ENCODE results near the gene ABCD3. TPM values are rescaled to one million over a fixed set of nuclear protein-coding genes. Genes with fewer than 3 reads are reported as not detected.

Gene ABCD3
- total and polyA plus RNA-seq, 2 of the 4 experiments (the other 2 are of a cell fraction): 13.6 to 32.6 TPM

- H3K18ac ChIP-seq (ENCODE audit: low read depth, low read length): peak overlapping the region; percentile 75
- H3K4me3 ChIP-seq (ENCODE audit: insufficient read depth, low read depth, low read length): peak overlapping the region; percentile 59
- DNase-seq (no peak), ATAC-seq (ENCODE audit: low read depth) (no peak)
- peak overlapping the region; percentile 84 for H2BK120ac ChIP-seq (ENCODE audit: low read depth, low read length)
- H3K27me3 ChIP-seq (ENCODE audit: control insufficient read depth, insufficient read depth, low read length): no peaks in the 10 kb centered on the region
- peak overlapping the region; percentile 77 for H4K91ac ChIP-seq (ENCODE audit: insufficient read depth, low read depth, low read length)
- H3K36me3 ChIP-seq (ENCODE audit: control insufficient read depth, insufficient read depth, low read length): no peaks in the 10 kb centered on the region
- H2BK15ac ChIP-seq (ENCODE audit: low read depth, low read length): peak overlapping the region; percentile 45; the same call in 2 of the 3 replicates
- H3K9me3 ChIP-seq (ENCODE audit: control insufficient read depth, insufficient read depth, low read length): no peaks in the 10 kb centered on the region
- peak overlapping the region; percentile 89 for H2BK5ac ChIP-seq (ENCODE audit: low read depth, low read length, poor library complexity, severe bottlenecking)
- peak overlapping the region; percentile 53 for H2AK9ac ChIP-seq (replicated peaks; ENCODE audit: low read depth, low read length, poor library complexity)
- peak overlapping the region; percentile 90 for H3K23ac ChIP-seq (ENCODE audit: low read depth, low read length)
- TF ChIP-seq SMC3 (IDR thresholded peaks at IDR 0.05; ENCODE audit: low read depth, low read length): no peak
- TF ChIP-seq ELK1 (IDR thresholded peaks at IDR 0.05; ENCODE audit: borderline replicate concordance, low read depth, low read length): no peak
- TF ChIP-seq POLR2A (IDR thresholded peaks at IDR 0.05; ENCODE audit: low read depth, low read length): no peak
- no peak for TF ChIP-seq BHLHE40 (IDR thresholded peaks at IDR 0.05; ENCODE audit: low read depth, low read length)
- TF ChIP-seq CTCF (conservative IDR thresholded peaks at IDR 0.05; ENCODE audit: low read depth, low read length): no peak
- TF ChIP-seq MAZ (IDR thresholded peaks at IDR 0.05; ENCODE audit: borderline replicate concordance, low read depth, low read length): no peak
- TF ChIP-seq MXI1 (IDR thresholded peaks at IDR 0.05; ENCODE audit: borderline replicate concordance, low read depth, low read length): no peak
- no peak for TF ChIP-seq RAD21 (IDR thresholded peaks at IDR 0.05; ENCODE audit: low read length)
- TF ChIP-seq RCOR1 (IDR thresholded peaks at IDR 0.05; ENCODE audit: insufficient replicate concordance, low read length): no peak
- no peak for TF ChIP-seq CHD1 (IDR thresholded peaks at IDR 0.05; ENCODE audit: low read depth, low read length)
- TF ChIP-seq, protein P1, sequence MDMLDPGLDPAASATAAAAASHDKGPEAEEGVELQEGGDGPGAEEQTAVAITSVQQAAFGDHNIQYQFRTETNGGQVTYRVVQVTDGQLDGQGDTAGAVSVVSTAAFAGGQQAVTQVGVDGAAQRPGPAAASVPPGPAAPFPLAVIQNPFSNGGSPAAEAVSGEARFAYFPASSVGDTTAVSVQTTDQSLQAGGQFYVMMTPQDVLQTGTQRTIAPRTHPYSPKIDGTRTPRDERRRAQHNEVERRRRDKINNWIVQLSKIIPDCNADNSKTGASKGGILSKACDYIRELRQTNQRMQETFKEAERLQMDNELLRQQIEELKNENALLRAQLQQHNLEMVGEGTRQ (IDR thresholded peaks at IDR 0.05; ENCODE audit: low read depth, low read length): no peak
- TF ChIP-seq FOS (IDR thresholded peaks at IDR 0.05; ENCODE audit: low read depth, low read length): no peak
- TF ChIP-seq NFE2L2 (IDR thresholded peaks at IDR 0.05; ENCODE audit: low read depth, low read length): no peak
- TF ChIP-seq CEBPB (IDR thresholded peaks at IDR 0.05; ENCODE audit: low read depth, low read length): no peak
- no peak for TF ChIP-seq MAFK (IDR thresholded peaks at IDR 0.05; ENCODE audit: low read depth, low read length)
- peak overlapping the region; percentile 77 for H3K4me2 ChIP-seq (ENCODE audit: low read depth, low read length)
- WGBS, 2 experiments (ENCODE audit: extremely low coverage in 2 of 2, insufficient read length in 1 of 2): 3% methylated on average over 5 of the region's 9 CpGs; no CpG with 5 or more reads in 1 of the 2 experiments
- H2AFZ ChIP-seq (replicated peaks; ENCODE audit: low read length, poor library complexity): peak overlapping the region; percentile 93
- BruUV-seq (replicated peaks): no TSS peak
- H4K5ac ChIP-seq (ENCODE audit: low read depth, low read length): peak overlapping the region; percentile 55
- in situ Hi-C loops (cut with MboI; ENCODE audit: low sequenced_read_pairs) (no loop called here), intact Hi-C loops (cut with micrococcal nuclease) (no loop called here), dilution Hi-C loops (cut with HindIII; ENCODE audit: low sequenced_read_pairs, unreplicated experiment) (no loop called here)
- peak overlapping the region; percentile 95 for H3K14ac ChIP-seq (replicated peaks; ENCODE audit: low read depth, low read length)
- peak overlapping the region; percentile 21; the same call in 1 of the 2 replicates for H2AK5ac ChIP-seq (ENCODE audit: low read depth, low read length)
- peaks cover 7% of the 10 kb centered on the region; the same call in 1 of the 2 replicates for H3K9me1 ChIP-seq (ENCODE audit: insufficient read depth, low read length)
- peak overlapping the region; percentile 97 for H3K56ac ChIP-seq (ENCODE audit: extremely low read depth, insufficient read depth, low read length)
- peaks cover 14 to 32% of the 10 kb centered on the region in 2 experiments for H3K79me1 ChIP-seq (ENCODE audit: low read depth in 1 of 2, low read length in 2 of 2)
- H3K27ac ChIP-seq (ENCODE audit: insufficient read depth, low read length): peak overlapping the region; percentile 75
- H3K9ac ChIP-seq (ENCODE audit: low read depth, low read length): peak overlapping the region; percentile 84
- peaks cover 26% of the 10 kb centered on the region; the same call in 1 of the 2 replicates for H4K20me1 ChIP-seq (ENCODE audit: insufficient read depth, low read length)
- H3K4ac ChIP-seq (ENCODE audit: low read depth, low read length): peak overlapping the region; percentile 85
- peak overlapping the region; percentile 79 for H2BK20ac ChIP-seq (ENCODE audit: low read depth, low read length)
- ChIA-PET POLR2A (ENCODE audit: unreplicated experiment) (interaction anchor here (0.5 kb wide), 1 partner anchor 618 kb away, joined by 3 read pairs; no protein-coding TSS in a partner anchor), CTCF (interaction anchor here (1.1 to 1.2 kb wide), 2 partner anchors 14 to 244 kb away, joined by 3 read pairs; no protein-coding TSS in a partner anchor)
- H4K8ac ChIP-seq (ENCODE audit: low read depth in 2 of 2, low read length in 2 of 2): peak overlapping the region; percentile 16 to 55; a peak in 3 of 4 replicates
- peaks cover 8% of the 10 kb centered on the region for H3K4me1 ChIP-seq (ENCODE audit: control insufficient read depth, insufficient read depth, low read length)
Observed at GRCh38 chr1:94417728-94417977, 536 bp upstream of the ABCD3 start.
